Brain microvascular endothelial cell (primary cell): ENCODE data around the gene F2RL1.
A peak's percentile ranks its signal among the peaks of the same experiment; 100 is the strongest.
"Not testable (repeated sequence)": the region's sequence is repeated elsewhere in the genome, so short reads cannot be mapped to it uniquely, and the experiment has no call there.

ENCODE experiments used
- DNase-seq: peaks from one replicate; pipeline ENCODE4 v3.0.0-alpha.2; 2020
- H3K27ac ChIP-seq: fragments of 250-450 bp; sonication (Bioruptor Pico); 2 replicates; pipeline ENCODE4 v1.5.1; 2020; ENCODE audit warnings: mild to moderate bottlenecking, moderate library complexity
- H3K27me3 ChIP-seq: fragments of 250-450 bp; sonication (Bioruptor Pico); replicated peaks from 2 replicates; pipeline ENCODE4 v1.5.1; 2020; ENCODE audit warnings: mild to moderate bottlenecking
- H3K36me3 ChIP-seq: fragments of 250-450 bp; sonication (Bioruptor Pico); replicated peaks from 2 replicates; pipeline ENCODE4 v1.5.1; 2020; ENCODE audit warnings: mild to moderate bottlenecking
- H3K4me3 ChIP-seq: 2 replicates; pipeline ENCODE4 v1.5.1; 2011; ENCODE audit warnings: low read depth, mild to moderate bottlenecking, control low read depth, low read length, moderate library complexity
- CTCF ChIP-seq: IDR thresholded peaks from 2 replicates; pipeline ENCODE4 v1.5.1; 2011; ENCODE audit warnings: low read depth, mild to moderate bottlenecking, moderate library complexity, low read length, control low read depth, inconsistent platforms; ENCODE audit errors: missing control alignments
- in situ Hi-C: cut with HindIII; loops from 2 replicates; pipeline ENCODE4 v1.10.0; 2017; ENCODE audit warnings: low sequenced_read_pairs, low pct_ligation_motif_present

F2RL1 gene

GRCh38 chr5:76808141-76808691, 10.6 kb upstream of the F2RL1 start:
- Histone ChIP-seq H3K36me3 (no peaks in the 10 kb centered on the region), H3K4me3 (no peak overlapping the region), H3K27me3 (no peaks in the 10 kb centered on the region), H3K27ac (peak overlapping the region; percentile 99)
- no peak for TF ChIP-seq CTCF
- in situ Hi-C loops, result no loop called here
- no peak for DNase-seq

- no peak overlapping the region for H3K4me3 ChIP-seq
- no peak overlapping the region for H3K27ac ChIP-seq
- DNase-seq, result no peak
- TF ChIP-seq CTCF, result no peak
- no peaks in the 10 kb centered on the region for H3K36me3 ChIP-seq
- H3K27me3 ChIP-seq, result no peaks in the 10 kb centered on the region
- in situ Hi-C loops, result no loop called here
Observed at GRCh38 chr5:76809141-76809540, 9.7 kb upstream of the F2RL1 start.

- H3K4me3 ChIP-seq, result no peak overlapping the region
- H3K27ac ChIP-seq, result no peak overlapping the region
- TF ChIP-seq CTCF, result no peak
- no peaks in the 10 kb centered on the region for H3K27me3 ChIP-seq
- no peak for DNase-seq
- no peaks in the 10 kb centered on the region for H3K36me3 ChIP-seq
- in situ Hi-C loops, result no loop called here
Observed at GRCh38 chr5:76810236-76810635, 8.6 kb upstream of the F2RL1 start.

GRCh38 chr5:76811214-76811613, 7.6 kb upstream of the F2RL1 start:
- Histone ChIP-seq H3K4me3 (no peak overlapping the region), H3K27me3 (no peaks in the 10 kb centered on the region), H3K27ac (peak overlapping the region; percentile 13), H3K36me3 (no peaks in the 10 kb centered on the region)
- peak; percentile 76 for DNase-seq
- in situ Hi-C loops, result no loop called here
- TF ChIP-seq CTCF, result no peak

GRCh38 chr5:76812209-76812608, 6.6 kb upstream of the F2RL1 start:
- DNase-seq, H3K36me3 ChIP-seq, H3K4me3 ChIP-seq, in situ Hi-C loops, H3K27ac ChIP-seq, H3K27me3 ChIP-seq: not testable (repeated sequence)

- DNase-seq, result peak; percentile 95
- Histone ChIP-seq H3K4me3 (no peak overlapping the region), H3K27me3 (no peaks in the 10 kb centered on the region), H3K36me3 (no peaks in the 10 kb centered on the region), H3K27ac (peak overlapping the region; percentile 66)
- in situ Hi-C loops, result no loop called here
- TF ChIP-seq CTCF, result no peak
Observed at GRCh38 chr5:76813982-76814562, 4.8 kb upstream of the F2RL1 start.
